ENCODE measurements around the gene CCNF. TPM values are rescaled to one million over a fixed set of nuclear protein-coding genes. Genes with fewer than 3 reads are reported as not detected.

CCNF gene
- total and polyA plus RNA-seq, 2 of the 4 experiments (the other 2 are of a cell fraction): 8.2 to 20.1 TPM

DNA sequence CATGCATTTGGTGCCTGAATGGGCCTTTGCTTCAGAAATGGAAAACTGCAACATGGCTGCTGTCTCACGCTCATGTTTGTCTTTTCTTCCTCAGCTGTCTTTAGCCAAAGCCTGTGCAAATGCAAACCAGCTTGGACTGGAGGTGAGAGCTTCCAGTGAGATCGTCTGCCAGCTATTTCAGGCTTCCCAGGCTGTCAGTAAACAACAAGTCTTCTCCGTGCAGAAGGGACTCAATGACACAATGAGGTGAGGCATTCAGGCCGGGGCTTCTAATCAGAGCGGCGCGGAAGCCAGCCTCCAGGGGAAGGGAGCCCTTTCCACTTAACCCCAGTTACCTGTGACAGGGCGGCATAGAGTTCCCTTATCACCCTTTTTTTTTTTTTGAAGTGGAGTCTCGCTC, 14.3 kb downstream of the CCNF start:
- Histone ChIP-seq H3K56ac (ENCODE audit: extremely low read depth, insufficient read depth, low read length) (no peak overlapping the region), H2BK120ac (ENCODE audit: low read depth, low read length) (no peak overlapping the region), H3K9me3 (ENCODE audit: control insufficient read depth, insufficient read depth, low read length) (no peaks in the 10 kb centered on the region), H4K20me1 (ENCODE audit: insufficient read depth, low read length) (peaks cover 14% of the 10 kb centered on the region), H4K91ac (ENCODE audit: insufficient read depth, low read depth, low read length) (no peak overlapping the region), H3K14ac (replicated peaks; ENCODE audit: low read depth, low read length) (no peak overlapping the region), H3K9ac (ENCODE audit: low read depth, low read length) (no peak overlapping the region), H2BK5ac (ENCODE audit: low read depth, low read length, poor library complexity, severe bottlenecking) (no peak overlapping the region), H3K4me1 (ENCODE audit: control insufficient read depth, insufficient read depth, low read length) (peaks cover 5% of the 10 kb centered on the region), H3K4me2 (ENCODE audit: low read depth, low read length) (no peak overlapping the region), H3K4me3 (ENCODE audit: insufficient read depth, low read depth, low read length) (no peak overlapping the region), H4K5ac (ENCODE audit: low read depth, low read length) (no peak overlapping the region), H3K27ac (ENCODE audit: insufficient read depth, low read length) (no peak overlapping the region), H3K4ac (ENCODE audit: low read depth, low read length) (no peak overlapping the region), H3K79me1 (ENCODE audit: low read depth in 1 of 2, low read length in 2 of 2) (peaks cover 12 to 52% of the 10 kb centered on the region in 2 experiments), H2BK15ac (ENCODE audit: low read depth, low read length) (no peak overlapping the region), H2AFZ (replicated peaks; ENCODE audit: low read length, poor library complexity) (no peak overlapping the region), H3K18ac (ENCODE audit: low read depth, low read length) (no peak overlapping the region), H3K23ac (ENCODE audit: low read depth, low read length) (no peak overlapping the region), H3K36me3 (ENCODE audit: control insufficient read depth, insufficient read depth, low read length) (peaks cover 34% of the 10 kb centered on the region), H2AK5ac (ENCODE audit: low read depth, low read length) (no peak overlapping the region), H3K9me1 (ENCODE audit: insufficient read depth, low read length) (peaks cover 13% of the 10 kb centered on the region), H2BK20ac (ENCODE audit: low read depth, low read length) (no peak overlapping the region), H4K8ac (ENCODE audit: low read depth in 2 of 2, low read length in 2 of 2) (no peak overlapping the region), H2AK9ac (replicated peaks; ENCODE audit: low read depth, low read length, poor library complexity) (peak overlapping the region; percentile 61), H3K27me3 (ENCODE audit: control insufficient read depth, insufficient read depth, low read length) (no peaks in the 10 kb centered on the region)
- dilution Hi-C loops (cut with HindIII; ENCODE audit: low sequenced_read_pairs, unreplicated experiment): no loop called here
- intact Hi-C loops (cut with micrococcal nuclease): no loop called here
- DNase-seq (no peak), ATAC-seq (ENCODE audit: low read depth) (no peak)
- ChIA-PET CTCF (no interaction called here), POLR2A (ENCODE audit: unreplicated experiment) (no interaction called here)
- in situ Hi-C loops (cut with MboI; ENCODE audit: low sequenced_read_pairs): no loop called here
- TF ChIP-seq NFE2L2 (IDR thresholded peaks at IDR 0.05; ENCODE audit: low read depth, low read length) (no peak), CHD1 (IDR thresholded peaks at IDR 0.05; ENCODE audit: low read depth, low read length) (no peak), MAZ (IDR thresholded peaks at IDR 0.05; ENCODE audit: borderline replicate concordance, low read depth, low read length) (no peak), CEBPB (IDR thresholded peaks at IDR 0.05; ENCODE audit: low read depth, low read length) (no peak), RFX5 (IDR thresholded peaks at IDR 0.05; ENCODE audit: low read depth, low read length) (no peak), RCOR1 (IDR thresholded peaks at IDR 0.05; ENCODE audit: insufficient replicate concordance, low read length) (no peak), MXI1 (IDR thresholded peaks at IDR 0.05; ENCODE audit: borderline replicate concordance, low read depth, low read length) (no peak), RAD21 (IDR thresholded peaks at IDR 0.05; ENCODE audit: low read length) (no peak), MAFK (IDR thresholded peaks at IDR 0.05; ENCODE audit: low read depth, low read length) (no peak), SMC3 (IDR thresholded peaks at IDR 0.05; ENCODE audit: low read depth, low read length) (no peak), FOS (IDR thresholded peaks at IDR 0.05; ENCODE audit: low read depth, low read length) (no peak), POLR2A (IDR thresholded peaks at IDR 0.05; ENCODE audit: low read depth, low read length) (no peak)
- TF ChIP-seq, protein P1, sequence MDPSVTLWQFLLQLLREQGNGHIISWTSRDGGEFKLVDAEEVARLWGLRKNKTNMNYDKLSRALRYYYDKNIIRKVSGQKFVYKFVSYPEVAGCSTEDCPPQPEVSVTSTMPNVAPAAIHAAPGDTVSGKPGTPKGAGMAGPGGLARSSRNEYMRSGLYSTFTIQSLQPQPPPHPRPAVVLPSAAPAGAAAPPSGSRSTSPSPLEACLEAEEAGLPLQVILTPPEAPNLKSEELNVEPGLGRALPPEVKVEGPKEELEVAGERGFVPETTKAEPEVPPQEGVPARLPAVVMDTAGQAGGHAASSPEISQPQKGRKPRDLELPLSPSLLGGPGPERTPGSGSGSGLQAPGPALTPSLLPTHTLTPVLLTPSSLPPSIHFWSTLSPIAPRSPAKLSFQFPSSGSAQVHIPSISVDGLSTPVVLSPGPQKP (IDR thresholded peaks at IDR 0.05; ENCODE audit: borderline replicate concordance, low read depth, low read length): no peak
- TF ChIP-seq, protein P2, sequence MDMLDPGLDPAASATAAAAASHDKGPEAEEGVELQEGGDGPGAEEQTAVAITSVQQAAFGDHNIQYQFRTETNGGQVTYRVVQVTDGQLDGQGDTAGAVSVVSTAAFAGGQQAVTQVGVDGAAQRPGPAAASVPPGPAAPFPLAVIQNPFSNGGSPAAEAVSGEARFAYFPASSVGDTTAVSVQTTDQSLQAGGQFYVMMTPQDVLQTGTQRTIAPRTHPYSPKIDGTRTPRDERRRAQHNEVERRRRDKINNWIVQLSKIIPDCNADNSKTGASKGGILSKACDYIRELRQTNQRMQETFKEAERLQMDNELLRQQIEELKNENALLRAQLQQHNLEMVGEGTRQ (IDR thresholded peaks at IDR 0.05; ENCODE audit: low read depth, low read length): no peak
- WGBS, 2 experiments (ENCODE audit: extremely low coverage in 2 of 2, insufficient read length in 1 of 2): no CpG with 5 or more reads among the region's 9 CpGs
- no TSS peak for BruUV-seq (replicated peaks)

Measured in IMR-90 (cell line).